HG03066 (cell line): ENCODE measurements around the gene NPHP4.
"Not testable (repeated sequence)": the region's sequence is repeated elsewhere in the genome, so short reads cannot be mapped to it uniquely, and the experiment has no call there.

ENCODE experiments used
- ATAC-seq: cut with Tn5 transposase; IDR thresholded peaks from one replicate; pipeline ENCODE4 v1.9.1; 2021; ENCODE audit warnings: low read depth; ENCODE audit not compliant: unreplicated experiment

Gene NPHP4

GRCh38 chr1:5938101-5938646, 54.1 kb downstream of the NPHP4 start:
- ATAC-seq = no peak

GRCh38 chr1:5937373-5937857, 54.8 kb downstream of the NPHP4 start:
- ATAC-seq = no peak

DNA sequence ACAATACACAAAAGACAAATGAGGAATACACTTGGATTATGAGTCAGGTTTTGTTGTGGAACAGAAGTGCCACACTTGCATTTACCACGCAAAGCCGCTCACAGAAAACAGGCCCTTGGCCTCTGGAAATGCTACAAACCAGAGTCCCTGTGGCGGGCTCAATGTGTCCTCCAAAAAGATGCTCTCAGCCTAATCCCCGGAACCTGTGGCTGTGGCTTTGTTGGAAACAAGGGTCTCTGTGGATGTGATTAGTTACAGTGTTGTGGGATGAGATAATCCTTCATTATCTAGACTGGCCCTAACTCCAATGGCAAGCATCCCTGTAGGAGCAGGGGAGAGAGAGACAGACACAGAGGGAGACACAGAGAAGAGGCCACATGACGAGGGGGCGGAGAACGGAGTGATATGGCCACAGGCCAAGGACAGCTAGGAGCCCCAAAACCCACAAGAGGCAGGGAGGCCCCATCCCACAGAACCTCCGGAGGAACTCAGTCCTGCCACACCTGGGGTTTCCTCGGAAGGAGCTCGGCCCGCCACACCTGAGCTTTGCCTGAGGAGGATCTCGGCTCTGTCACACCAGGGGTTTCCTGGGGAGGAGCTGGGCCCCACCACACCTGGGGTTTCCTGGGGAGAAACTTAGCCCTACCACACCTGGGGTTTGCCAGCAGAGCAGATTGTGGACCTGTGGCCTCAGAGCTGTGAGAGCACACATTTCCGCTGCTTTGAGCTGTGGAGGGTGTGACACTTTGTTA, 55.4 kb downstream of the NPHP4 start:
- ATAC-seq = no peak

DNA sequence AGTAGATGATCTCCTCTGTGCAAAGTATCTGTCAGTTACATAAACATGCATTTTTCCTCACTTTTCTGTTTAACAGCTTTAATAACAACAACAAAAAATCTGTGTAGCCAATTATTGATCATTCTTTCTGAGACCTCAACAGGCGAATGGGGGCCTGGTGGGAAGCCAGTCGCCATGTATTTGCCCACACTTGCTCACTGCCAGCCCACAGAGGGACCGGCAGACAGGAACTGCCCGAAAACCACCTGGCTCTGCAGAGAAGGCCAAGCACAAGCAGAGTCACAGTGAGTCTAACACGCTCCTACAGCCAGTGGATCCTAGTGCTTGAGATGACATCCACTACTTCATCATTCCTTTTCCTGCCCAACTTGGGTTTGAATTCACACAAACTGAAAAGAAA, 56.1 kb downstream of the NPHP4 start:
- no peak for ATAC-seq

- no peak for ATAC-seq
Measured at GRCh38 chr1:5935026-5935425, 57.2 kb downstream of the NPHP4 start.

- no peak for ATAC-seq
Measured at GRCh38 chr1:5934058-5934884, 58.0 kb downstream of the NPHP4 start.

DNA sequence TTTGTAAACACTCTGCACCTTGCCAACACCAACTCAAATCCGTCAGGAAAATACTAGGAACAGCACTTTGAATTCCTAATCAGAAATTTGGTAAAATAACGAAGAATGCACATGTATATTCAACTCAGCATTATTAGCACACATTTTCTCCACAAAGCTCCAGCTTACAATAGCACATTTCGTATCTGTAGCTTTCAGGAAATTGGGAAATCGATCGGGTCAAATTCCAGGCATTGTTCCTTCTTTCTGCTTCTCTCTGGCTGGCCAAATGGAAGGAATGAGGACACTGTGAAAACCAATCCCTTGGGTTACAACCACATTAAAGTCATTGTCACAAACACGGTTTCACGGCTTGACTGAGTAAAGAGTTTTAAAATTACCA, 58.6 kb downstream of the NPHP4 start:
- ATAC-seq = no peak

GRCh38 chr1:5933050-5933449, 59.2 kb downstream of the NPHP4 start:
- no peak for ATAC-seq

- no peak for ATAC-seq
Measured at GRCh38 chr1:5928714-5929400, 63.4 kb downstream of the NPHP4 start.

DNA sequence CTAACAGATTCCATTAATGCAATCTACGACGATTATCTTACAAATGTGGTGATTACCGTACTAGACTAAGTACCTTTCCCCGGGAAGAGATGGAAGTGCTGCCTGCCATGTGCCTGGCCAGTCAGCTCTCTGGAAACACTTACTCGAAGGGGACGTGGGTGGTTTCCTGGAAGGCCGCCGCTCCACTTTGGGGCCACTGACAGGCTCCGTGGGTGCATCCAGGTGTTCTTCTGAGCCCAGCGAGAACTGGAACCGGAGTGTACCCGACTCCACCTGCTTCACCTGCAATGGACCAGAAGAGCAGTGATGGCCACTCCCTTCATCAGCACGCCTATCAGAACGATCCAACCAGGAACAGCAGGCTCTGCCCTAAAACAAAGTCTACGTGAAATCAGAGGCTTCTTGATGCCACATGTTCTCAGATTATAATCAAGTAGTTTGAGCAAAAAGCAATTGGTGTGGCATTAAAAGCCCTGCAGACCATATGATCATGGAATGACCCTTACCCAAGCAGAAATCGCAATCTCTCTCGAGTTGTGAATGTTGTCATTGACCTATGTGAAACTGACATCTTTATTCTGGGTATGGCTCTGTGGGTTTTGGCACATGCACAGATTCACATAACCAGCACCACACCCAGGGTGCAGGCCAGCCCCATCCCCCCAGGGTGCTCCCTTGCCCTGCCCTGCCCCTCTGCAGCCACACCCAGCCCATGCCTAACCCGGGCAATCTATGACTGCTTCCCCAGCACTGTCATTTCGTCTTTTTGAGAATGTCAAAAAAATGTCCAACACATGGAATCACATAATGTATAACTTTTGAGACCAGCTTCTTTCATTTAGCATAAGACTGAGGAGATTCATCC, 64.5 kb downstream of the NPHP4 start:
- no peak for ATAC-seq

GRCh38 chr1:5926686-5927435, 65.4 kb downstream of the NPHP4 start:
- ATAC-seq = no peak

- not testable (repeated sequence) for ATAC-seq
Measured at GRCh38 chr1:5922700-5923330, 69.4 kb downstream of the NPHP4 start.

DNA sequence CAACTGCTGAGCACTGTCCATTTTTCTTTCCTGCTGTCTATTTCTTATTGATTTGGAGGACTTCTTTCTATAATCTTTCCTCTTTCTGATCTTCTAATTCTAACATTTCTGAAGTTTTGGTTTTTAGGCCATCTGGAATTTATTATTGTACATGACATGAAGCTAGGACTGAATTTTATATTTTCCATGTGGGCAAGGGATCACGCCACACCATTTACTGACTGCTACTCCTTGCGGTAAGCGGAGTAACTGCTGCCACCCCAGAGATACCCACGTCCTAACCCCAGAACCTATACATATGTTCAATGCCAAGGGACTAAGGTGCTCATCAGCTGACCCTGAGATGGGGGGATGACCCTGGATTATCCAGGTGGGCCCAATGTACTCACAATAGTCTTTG, 70.6 kb downstream of the NPHP4 start:
- ATAC-seq = no peak

DNA sequence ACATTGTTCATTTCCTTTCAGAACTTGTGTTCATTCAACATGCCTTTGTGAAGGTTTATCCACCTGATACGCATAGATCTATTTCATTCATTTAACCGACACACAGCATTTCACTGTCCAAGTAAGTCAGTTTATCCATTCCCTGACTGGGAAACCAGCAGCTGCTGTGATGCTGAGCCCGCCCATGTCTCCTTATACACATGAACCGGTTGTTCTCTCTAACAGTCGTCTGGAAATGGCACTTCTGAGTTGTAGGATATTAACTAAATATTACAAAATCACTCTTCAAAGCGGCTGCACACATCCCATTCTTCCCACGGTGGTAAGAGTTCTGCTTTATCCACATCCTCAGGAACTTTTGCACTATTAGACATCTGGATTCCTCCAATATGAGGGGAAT, 71.1 kb downstream of the NPHP4 start:
- ATAC-seq = no peak

DNA sequence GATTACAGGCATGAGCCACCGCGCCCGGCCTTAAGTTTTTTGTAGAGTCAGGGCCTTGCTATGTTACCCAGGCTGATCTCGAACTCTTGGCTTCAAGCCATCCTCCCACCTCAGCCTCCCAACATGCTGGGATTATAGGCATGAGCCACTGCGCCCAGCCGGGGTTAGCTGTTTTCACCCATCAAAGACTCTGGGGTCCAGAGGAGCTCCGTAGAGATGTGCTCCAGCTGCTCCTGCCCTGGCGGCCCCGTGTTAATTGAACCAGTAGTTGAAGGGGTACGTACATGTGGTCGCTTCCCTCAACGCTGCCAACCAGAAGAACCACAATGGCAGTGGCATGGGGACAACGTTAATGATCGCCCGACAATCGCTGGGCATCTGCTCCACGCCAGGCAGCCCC, 72.0 kb downstream of the NPHP4 start:
- no peak for ATAC-seq

DNA sequence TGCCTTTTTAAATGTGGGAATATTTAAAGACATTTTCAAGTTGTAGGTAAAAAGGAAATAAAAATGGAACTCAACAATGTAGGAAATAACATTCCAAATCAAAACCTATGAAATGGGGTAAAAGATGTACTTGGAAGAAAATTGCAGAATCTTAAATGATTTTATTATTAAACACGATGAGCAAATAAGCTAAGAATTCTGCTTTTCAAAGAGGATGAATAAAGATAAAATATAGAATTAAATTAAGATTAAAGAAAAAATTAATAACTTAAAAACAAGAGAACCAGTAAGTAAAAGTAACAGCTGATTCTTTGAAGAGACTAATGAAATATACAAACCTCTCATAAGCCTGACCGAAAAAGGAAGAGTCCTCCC, 74.0 kb downstream of the NPHP4 start:
- ATAC-seq = no peak

- ATAC-seq = no peak
Measured at GRCh38 chr1:5917591-5918274, 74.5 kb downstream of the NPHP4 start.

DNA sequence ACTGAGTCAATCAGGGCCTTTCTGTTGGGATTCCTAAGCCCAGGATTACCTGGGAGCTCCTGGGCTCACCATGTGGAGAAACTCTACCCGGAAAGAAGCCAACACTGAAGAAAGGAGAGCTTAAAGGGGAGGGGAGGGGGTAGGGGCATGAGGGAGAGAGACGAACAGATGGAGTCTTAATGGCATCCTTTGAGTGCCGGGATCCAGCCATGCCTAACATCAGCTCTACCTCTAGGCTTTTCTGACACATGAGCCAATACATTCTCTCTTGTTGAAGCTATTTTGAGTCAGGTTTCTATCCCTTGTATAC, 75.0 kb downstream of the NPHP4 start:
- ATAC-seq = no peak
